ENCODE measurements around the gene TEAD2.

DNA sequence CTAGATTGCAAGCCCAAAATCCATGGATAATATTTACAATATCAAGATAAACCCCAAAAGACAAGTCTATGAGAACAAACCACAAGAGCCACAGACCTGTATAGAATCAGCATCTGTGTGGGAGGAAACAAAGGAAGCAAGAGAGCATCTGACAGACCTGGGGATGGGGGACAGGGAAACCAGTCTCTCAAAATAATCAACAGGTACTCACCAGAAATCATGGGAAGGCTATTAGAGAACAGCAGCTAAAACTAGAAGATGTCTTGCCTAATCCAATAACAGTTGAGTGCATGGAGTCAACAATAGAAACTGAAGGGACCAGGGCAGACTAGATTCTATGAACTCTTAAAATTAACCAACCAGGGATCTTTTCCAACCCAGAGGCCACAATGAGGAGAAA lies 45.9 kb downstream of the TEAD2 start:
- TF ChIP-seq, protein P1, sequence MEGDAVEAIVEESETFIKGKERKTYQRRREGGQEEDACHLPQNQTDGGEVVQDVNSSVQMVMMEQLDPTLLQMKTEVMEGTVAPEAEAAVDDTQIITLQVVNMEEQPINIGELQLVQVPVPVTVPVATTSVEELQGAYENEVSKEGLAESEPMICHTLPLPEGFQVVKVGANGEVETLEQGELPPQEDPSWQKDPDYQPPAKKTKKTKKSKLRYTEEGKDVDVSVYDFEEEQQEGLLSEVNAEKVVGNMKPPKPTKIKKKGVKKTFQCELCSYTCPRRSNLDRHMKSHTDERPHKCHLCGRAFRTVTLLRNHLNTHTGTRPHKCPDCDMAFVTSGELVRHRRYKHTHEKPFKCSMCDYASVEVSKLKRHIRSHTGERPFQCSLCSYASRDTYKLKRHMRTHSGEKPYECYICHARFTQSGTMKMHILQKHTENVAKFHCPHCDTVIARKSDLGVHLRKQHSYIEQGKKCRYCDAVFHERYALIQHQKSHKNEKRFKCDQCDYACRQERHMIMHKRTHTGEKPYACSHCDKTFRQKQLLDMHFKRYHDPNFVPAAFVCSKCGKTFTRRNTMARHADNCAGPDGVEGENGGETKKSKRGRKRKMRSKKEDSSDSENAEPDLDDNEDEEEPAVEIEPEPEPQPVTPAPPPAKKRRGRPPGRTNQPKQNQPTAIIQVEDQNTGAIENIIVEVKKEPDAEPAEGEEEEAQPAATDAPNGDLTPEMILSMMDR (conservative IDR thresholded peaks at IDR 0.05; ENCODE audit: low read depth, low read length): no peak
- TF ChIP-seq EZH2phosphoT487 (IDR thresholded peaks at IDR 0.05; ENCODE audit: borderline replicate concordance, low read length) (no peak), EZH2 (IDR thresholded peaks at IDR 0.05; ENCODE audit: low read length, unreplicated experiment) (no peak)
